Cardiac fibroblast (primary cell): Measurements from ENCODE around the gene ANKRD13D.
A peak's percentile ranks its signal among the peaks of the same experiment; 100 is the strongest.

ENCODE experiments used
- DNase-seq, 2 donors: peaks; one replicate each; pipeline versions ENCODE4 v3.0.0 to v3.0.0-alpha.2; 2010; ENCODE audit warnings: low read depth in 2 of 2
- H3K4me3 ChIP-seq, 2 donors: replicated peaks in 1 of 2; 1 replicate in 1 of 2; 2 replicates in 1 of 2; pipeline ENCODE4 v1.5.1; 2011; ENCODE audit warnings: low read depth in 2 of 2, low read length in 2 of 2, mild to moderate bottlenecking in 2 of 2, moderate library complexity in 1 of 2
- TF ChIP-seq, protein P1 (sequence below): IDR thresholded peaks from one replicate; pipeline ENCODE4 v1.5.1; 2011; ENCODE audit warnings: low read depth, mild to moderate bottlenecking, low read length, inconsistent platforms

ANKRD13D gene

DNA sequence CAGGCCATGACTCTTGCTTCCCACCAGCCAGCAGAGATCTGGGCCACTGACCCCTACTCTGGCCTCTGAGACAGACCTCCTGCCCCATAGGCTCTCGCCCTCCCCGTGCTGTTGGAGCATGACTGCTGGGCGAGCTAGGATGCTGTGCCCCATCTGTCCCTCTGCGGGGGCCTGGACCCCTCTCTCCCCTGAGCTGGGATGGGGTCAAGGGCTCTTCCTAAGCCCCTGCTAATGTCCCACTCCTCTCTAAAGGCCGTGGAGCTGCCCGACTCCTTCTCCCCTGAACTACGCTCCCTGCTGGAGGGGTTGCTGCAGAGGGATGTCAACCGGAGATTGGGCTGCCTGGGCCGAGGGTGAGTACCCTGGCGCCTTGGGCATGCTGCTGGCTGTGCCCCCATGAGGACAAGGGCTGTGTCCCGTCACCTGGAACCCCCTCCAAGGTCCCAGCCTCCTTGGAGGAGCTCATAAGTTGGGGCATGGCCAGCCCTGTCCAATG is 6.2 kb upstream of the ANKRD13D start:
- H3K4me3 ChIP-seq = no peak overlapping the region
- TF ChIP-seq, protein P1, sequence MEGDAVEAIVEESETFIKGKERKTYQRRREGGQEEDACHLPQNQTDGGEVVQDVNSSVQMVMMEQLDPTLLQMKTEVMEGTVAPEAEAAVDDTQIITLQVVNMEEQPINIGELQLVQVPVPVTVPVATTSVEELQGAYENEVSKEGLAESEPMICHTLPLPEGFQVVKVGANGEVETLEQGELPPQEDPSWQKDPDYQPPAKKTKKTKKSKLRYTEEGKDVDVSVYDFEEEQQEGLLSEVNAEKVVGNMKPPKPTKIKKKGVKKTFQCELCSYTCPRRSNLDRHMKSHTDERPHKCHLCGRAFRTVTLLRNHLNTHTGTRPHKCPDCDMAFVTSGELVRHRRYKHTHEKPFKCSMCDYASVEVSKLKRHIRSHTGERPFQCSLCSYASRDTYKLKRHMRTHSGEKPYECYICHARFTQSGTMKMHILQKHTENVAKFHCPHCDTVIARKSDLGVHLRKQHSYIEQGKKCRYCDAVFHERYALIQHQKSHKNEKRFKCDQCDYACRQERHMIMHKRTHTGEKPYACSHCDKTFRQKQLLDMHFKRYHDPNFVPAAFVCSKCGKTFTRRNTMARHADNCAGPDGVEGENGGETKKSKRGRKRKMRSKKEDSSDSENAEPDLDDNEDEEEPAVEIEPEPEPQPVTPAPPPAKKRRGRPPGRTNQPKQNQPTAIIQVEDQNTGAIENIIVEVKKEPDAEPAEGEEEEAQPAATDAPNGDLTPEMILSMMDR = no peak
- no peak for DNase-seq

DNA sequence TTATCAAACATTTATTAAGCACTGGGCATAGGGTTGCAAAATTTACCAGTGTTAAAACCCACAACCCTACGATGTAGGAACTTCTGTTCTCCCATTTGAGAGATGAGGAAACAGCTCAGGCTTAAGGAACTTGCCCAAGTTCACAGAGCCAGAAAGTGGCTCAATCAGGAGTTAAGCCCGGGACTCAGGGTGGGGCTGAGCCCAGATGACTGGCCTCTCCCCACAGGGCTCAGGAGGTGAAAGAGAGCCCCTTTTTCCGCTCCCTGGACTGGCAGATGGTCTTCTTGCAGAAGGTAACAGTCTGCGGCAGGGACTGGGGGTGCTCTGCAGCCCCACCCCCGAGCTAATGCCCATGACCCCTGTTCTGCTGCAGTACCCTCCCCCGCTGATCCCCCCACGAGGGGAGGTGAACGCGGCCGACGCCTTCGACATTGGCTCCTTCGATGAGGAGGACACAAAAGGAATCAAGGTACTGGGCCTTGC is 5.6 kb upstream of the ANKRD13D start:
- H3K4me3 ChIP-seq = no peak overlapping the region
- DNase-seq = no peak

DNA sequence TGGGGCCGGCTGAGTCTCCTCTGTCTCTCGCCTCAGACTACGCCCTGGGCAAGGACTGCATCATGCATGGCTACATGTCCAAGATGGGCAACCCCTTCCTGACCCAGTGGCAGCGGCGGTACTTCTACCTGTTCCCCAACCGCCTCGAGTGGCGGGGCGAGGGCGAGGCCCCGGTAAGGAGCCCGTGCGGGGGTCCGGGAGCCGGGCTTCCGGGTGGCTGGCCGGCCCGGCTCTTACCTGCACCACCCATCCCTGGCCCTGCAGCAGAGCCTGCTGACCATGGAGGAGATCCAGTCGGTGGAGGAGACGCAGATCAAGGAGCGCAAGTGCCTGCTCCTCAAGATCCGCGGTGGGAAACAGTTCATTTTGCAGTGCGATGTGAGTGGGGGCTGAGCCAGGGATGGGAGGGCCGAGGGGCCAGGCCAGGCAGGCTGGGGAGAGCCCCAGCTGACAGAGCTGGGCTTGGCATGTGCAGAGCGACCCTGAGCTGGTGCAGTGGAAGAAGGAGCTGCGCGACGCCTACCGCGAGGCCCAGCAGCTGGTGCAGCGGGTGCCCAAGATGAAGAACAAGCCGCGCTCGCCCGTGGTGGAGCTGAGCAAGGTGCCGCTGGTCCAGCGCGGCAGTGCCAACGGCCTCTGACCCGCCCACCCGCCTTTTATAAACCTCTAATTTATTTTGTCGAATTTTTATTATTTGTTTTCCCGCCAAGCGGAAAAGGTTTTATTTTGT is 4.1 kb upstream of the ANKRD13D start:
- DNase-seq = no peak

More for the DNA sequence above, 5.6 kb upstream of the ANKRD13D start:
- TF ChIP-seq, protein P1 = no peak

DNA sequence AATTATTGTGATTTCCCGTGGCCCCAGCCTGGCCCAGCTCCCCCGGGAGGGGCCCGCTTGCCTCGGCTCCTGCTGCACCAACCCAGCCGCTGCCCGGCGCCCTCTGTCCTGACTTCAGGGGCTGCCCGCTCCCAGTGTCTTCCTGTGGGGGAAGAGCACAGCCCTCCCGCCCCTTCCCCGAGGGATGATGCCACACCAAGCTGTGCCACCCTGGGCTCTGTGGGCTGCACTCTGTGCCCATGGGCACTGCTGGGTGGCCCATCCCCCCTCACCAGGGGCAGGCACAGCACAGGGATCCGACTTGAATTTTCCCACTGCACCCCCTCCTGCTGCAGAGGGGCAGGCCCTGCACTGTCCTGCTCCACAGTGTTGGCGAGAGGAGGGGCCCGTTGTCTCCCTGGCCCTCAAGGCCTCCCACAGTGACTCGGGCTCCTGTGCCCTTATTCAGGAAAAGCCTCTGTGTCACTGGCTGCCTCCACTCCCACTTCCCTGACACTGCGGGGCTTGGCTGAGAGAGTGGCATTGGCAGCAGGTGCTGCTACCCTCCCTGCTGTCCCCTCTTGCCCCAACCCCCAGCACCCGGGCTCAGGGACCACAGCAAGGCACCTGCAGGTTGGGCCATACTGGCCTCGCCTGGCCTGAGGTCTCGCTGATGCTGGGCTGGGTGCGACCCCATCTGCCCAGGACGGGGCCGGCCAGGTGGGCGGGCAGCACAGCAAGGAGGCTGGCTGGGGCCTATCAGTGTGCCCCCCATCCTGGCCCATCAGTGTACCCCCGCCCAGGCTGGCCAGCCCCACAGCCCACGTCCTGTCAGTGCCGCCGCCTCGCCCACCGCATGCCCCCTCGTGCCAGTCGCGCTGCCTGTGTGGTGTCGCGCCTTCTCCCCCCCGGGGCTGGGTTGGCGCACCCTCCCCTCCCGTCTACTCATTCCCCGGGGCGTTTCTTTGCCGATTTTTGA is 3.3 kb upstream of the ANKRD13D start:
- H3K4me3 ChIP-seq = no peak overlapping the region
- no peak for DNase-seq
- TF ChIP-seq, protein P1 = no peak

More for the DNA sequence above, 4.1 kb upstream of the ANKRD13D start:
- no peak overlapping the region for H3K4me3 ChIP-seq
- TF ChIP-seq, protein P1 = no peak

DNA sequence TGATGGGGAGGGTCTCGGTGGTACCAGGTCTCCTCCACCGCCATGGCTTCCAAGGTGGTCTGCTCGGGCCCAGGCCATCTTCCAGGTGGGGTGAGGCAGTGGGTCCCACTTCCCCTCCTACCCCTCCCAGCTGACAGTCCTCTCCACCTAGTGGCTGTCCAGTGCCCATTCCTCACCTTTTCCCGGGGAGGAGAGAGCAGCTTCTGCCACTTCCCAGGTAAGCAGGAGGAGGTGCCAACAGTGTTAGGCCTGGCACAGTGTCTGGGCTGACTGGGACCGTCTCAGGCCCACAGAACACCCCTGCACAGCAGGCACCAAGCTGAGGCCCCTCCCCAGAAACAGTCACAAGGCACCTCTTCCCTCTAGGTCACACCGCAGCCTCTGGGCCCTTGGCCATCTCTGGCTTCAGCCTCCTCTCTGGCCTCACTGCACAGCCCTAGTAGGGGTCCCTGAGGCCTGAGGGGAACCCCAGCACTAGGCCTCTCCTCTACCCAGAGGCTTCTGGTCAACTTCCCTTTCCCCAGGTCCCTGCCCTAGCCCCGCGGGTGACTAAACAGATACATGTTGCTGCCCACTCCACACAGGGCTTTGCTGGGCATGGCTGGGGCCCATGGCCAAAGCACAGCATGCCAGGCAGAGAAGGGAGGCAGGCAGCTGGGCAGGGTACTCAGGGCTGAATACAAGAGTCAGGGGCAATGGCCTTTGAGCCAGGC is 2.3 kb upstream of the ANKRD13D start:
- DNase-seq = no peak
- TF ChIP-seq, protein P1 = no peak
- H3K4me3 ChIP-seq = no peak overlapping the region

DNA sequence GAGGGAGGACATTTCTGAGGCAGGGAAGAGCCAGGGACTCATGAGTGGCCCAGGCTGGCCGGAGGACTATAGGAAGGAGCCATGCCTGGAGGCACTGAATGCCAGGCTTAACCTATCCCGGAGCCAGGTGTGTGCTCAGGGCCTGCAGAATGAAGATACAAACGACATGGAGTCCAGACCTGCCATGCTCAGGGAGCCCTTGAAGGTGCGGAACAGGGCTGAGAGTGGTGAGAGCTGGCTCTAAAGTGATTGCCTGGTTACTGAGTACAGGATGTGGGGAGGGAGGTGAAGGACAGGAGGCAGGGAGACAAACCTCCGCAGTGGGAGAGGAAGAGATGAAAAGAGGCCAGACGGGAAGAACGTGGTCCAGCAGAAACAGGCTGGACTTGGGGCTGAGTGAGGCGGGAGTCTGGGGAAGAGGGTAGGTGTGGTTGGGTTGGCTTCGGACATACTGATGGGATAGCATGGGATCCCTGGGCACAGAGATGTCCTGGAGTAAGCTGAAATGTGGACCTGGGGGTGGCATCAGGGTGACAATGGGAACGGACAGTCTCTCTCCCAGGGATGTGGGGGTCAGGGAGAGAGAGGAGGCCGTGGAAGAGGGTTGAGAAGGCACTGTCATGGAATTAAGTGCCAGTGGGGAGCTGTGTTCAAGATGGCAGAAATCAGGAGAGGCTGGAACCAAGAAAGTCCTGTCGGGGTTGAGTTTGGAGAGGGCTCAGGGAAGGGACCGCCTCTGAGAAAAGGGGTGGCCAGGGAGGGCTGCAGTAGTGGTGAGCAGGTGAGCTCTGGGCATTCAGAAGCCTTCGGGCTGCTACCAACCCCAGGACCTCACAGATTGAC is 1.5 kb upstream of the ANKRD13D start:
- no peak for DNase-seq
- peak overlapping the region; percentile 14 to 75 for H3K4me3 ChIP-seq
- TF ChIP-seq, protein P1 = no peak
